ENCODE results near the gene PSME3IP1. TPM values are rescaled to one million over a fixed set of nuclear protein-coding genes. Genes with fewer than 3 reads are reported as not detected.
"Not testable (repeated sequence)": the region's sequence is repeated elsewhere in the genome, so short reads cannot be mapped to it uniquely, and the experiment has no call there.

The PSME3IP1 gene
- total RNA-seq, 3 donors from 2014 or later (not counting 1 experiment from before 2014, with no cell fraction given) = 129 to 148 (median 133) TPM

- ATAC-seq (no peak), DNase-seq (no peak)
- no peaks in the 10 kb centered on the region for H3K9me3 Mint-ChIP-seq
- H3K27me3 Mint-ChIP-seq (ENCODE audit: low read depth in 2 of 2) = no peaks in the 10 kb centered on the region
- peaks cover 3% of the 10 kb centered on the region for H3K36me3 ChIP-seq (ENCODE audit: control insufficient read depth, insufficient read depth, low read length)
- H3K4me1 ChIP-seq (ENCODE audit: control insufficient read depth, insufficient read depth, low read length) = peaks cover 12% of the 10 kb centered on the region
- peaks cover 24 to 30% of the 10 kb centered on the region in 2 donors for H3K4me1 Mint-ChIP-seq
- H3K4me3 Mint-ChIP-seq = no peak overlapping the region
- no peak for TF ChIP-seq CTCF (IDR thresholded peaks at IDR 0.05)
- H3K9me3 ChIP-seq (ENCODE audit: control insufficient read depth, insufficient read depth, low read length) = no peaks in the 10 kb centered on the region
- intact Hi-C loops (cut with micrococcal nuclease) = no loop called here
- H3K36me3 Mint-ChIP-seq = no peaks in the 10 kb centered on the region
- H3K4me3 ChIP-seq (ENCODE audit: low read length) = no peak overlapping the region
- H3K27me3 ChIP-seq (ENCODE audit: control insufficient read depth, insufficient read depth, low read length) = no peaks in the 10 kb centered on the region
- no peak overlapping the region for H3K27ac ChIP-seq (ENCODE audit: low read length)
- H3K27ac Mint-ChIP-seq = no peak overlapping the region
- 80% methylated on average over 1 of the region's 3 CpGs for WGBS (ENCODE audit: insufficient coverage)
Measured at GRCh38 chr16:57191056-57191571, 5.3 kb upstream of the PSME3IP1 start.

- no peak overlapping the region for H3K27ac Mint-ChIP-seq
Measured at GRCh38 chr16:57190136-57190535, 4.3 kb upstream of the PSME3IP1 start.

DNA sequence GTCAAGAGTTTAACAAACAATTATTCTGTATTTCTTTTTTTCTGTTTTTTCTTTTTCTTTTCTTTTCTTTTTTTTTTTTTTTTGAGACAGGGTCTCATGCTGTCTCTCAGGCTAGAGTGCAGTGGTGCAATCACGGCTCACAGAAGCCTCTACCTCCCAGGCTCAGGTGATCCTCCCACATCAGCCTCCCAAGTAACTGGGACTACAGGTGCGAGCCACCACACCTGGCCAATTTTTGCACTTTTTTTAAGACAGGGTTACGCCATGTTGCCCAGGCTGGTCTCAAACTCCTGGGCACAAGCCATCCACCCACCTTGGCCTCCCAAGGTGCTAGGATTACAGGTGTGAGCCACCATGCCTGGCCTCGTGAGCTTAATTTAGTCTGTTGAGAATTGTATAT lies 3.7 kb upstream of the PSME3IP1 start:
- intact Hi-C loops (cut with micrococcal nuclease) = loop anchor here (5.0 kb wide), 2 partner anchors 107 to 548 kb away; partner anchors contain the start of gene KATNB1
- ATAC-seq; H3K4me3 Mint-ChIP-seq; H3K27ac ChIP-seq (ENCODE audit: low read length); DNase-seq; H3K36me3 ChIP-seq (ENCODE audit: control insufficient read depth, insufficient read depth, low read length); H3K36me3 Mint-ChIP-seq; H3K27me3 ChIP-seq (ENCODE audit: control insufficient read depth, insufficient read depth, low read length); H3K9me3 ChIP-seq (ENCODE audit: control insufficient read depth, insufficient read depth, low read length); H3K4me3 ChIP-seq (ENCODE audit: low read length); H3K9me3 Mint-ChIP-seq; H3K27me3 Mint-ChIP-seq (ENCODE audit: low read depth in 2 of 2); H3K27ac Mint-ChIP-seq: not testable (repeated sequence)
- H3K4me1 Mint-ChIP-seq = peaks cover 37 to 40% of the 10 kb centered on the region in 2 donors
- 98% methylated on average over 3 of the region's 4 CpGs for whole genome bisulfite sequencing (ENCODE audit: insufficient coverage)
- peaks cover 21% of the 10 kb centered on the region for H3K4me1 ChIP-seq (ENCODE audit: control insufficient read depth, insufficient read depth, low read length)

More at GRCh38 chr16:57190136-57190535, 4.3 kb upstream of the PSME3IP1 start:
- H3K27ac ChIP-seq (ENCODE audit: low read length) = no peak overlapping the region
- Mint-ChIP-seq H3K9me3 (no peaks in the 10 kb centered on the region), H3K36me3 (no peaks in the 10 kb centered on the region), H3K4me3 (no peak overlapping the region), H3K4me1 (peaks cover 31 to 36% of the 10 kb centered on the region in 2 donors), H3K27me3 (ENCODE audit: low read depth in 2 of 2) (no peaks in the 10 kb centered on the region)
- intact Hi-C loops (cut with micrococcal nuclease) = no loop called here
- no peak for TF ChIP-seq CTCF (IDR thresholded peaks at IDR 0.05)
- peaks cover 3% of the 10 kb centered on the region for H3K36me3 ChIP-seq (ENCODE audit: control insufficient read depth, insufficient read depth, low read length)
- WGBS (ENCODE audit: insufficient coverage) = 100% methylated on average over 2 of the region's 2 CpGs
- no peak for DNase-seq
- H3K27me3 ChIP-seq (ENCODE audit: control insufficient read depth, insufficient read depth, low read length) = no peaks in the 10 kb centered on the region
- no peaks in the 10 kb centered on the region for H3K9me3 ChIP-seq (ENCODE audit: control insufficient read depth, insufficient read depth, low read length)
- H3K4me1 ChIP-seq (ENCODE audit: control insufficient read depth, insufficient read depth, low read length) = peaks cover 16% of the 10 kb centered on the region
- H3K4me3 ChIP-seq (ENCODE audit: low read length) = no peak overlapping the region
- ATAC-seq = no peak

GRCh38 chr16:57188711-57189002 lies 2.8 kb upstream of the PSME3IP1 start:
- H3K27me3 ChIP-seq (ENCODE audit: control insufficient read depth, insufficient read depth, low read length) = no peaks in the 10 kb centered on the region
- no peak for TF ChIP-seq CTCF (IDR thresholded peaks at IDR 0.05)
- H3K4me3 ChIP-seq (ENCODE audit: low read length) = no peak overlapping the region
- H3K36me3 Mint-ChIP-seq = no peaks in the 10 kb centered on the region
- no peak for ATAC-seq
- no peaks in the 10 kb centered on the region for H3K9me3 ChIP-seq (ENCODE audit: control insufficient read depth, insufficient read depth, low read length)
- H3K27ac Mint-ChIP-seq = no peak overlapping the region
- H3K4me1 Mint-ChIP-seq = peaks cover 45 to 47% of the 10 kb centered on the region in 2 donors
- H3K36me3 ChIP-seq (ENCODE audit: control insufficient read depth, insufficient read depth, low read length) = no peaks in the 10 kb centered on the region
- H3K4me1 ChIP-seq (ENCODE audit: control insufficient read depth, insufficient read depth, low read length) = peaks cover 21% of the 10 kb centered on the region
- WGBS (ENCODE audit: insufficient coverage) = 97% methylated on average over 9 of the region's 9 CpGs
- no peaks in the 10 kb centered on the region for H3K9me3 Mint-ChIP-seq
- no peaks in the 10 kb centered on the region for H3K27me3 Mint-ChIP-seq (ENCODE audit: low read depth in 2 of 2)
- DNase-seq = no peak
- no peak overlapping the region for H3K27ac ChIP-seq (ENCODE audit: low read length)
- H3K4me3 Mint-ChIP-seq = peak overlapping the region; percentile 29
- intact Hi-C loops (cut with micrococcal nuclease) = loop anchor here (5.0 kb wide), 2 partner anchors 106 to 549 kb away; partner anchors contain the start of gene KATNB1

GRCh38 chr16:57187902-57188710 lies 2.3 kb upstream of the PSME3IP1 start:
- peaks cover 45 to 47% of the 10 kb centered on the region in 2 donors for H3K4me1 Mint-ChIP-seq
- 94% methylated on average over 16 of the region's 18 CpGs for WGBS (ENCODE audit: insufficient coverage)
- intact Hi-C loops (cut with micrococcal nuclease) = loop anchor here (2.0 to 5.0 kb wide), 4 partner anchors 57 to 549 kb away; partner anchors contain the start of genes ARL2BP and KATNB1

More at GRCh38 chr16:57187902-57188710, 2.3 kb upstream of the PSME3IP1 start:
- not testable (repeated sequence) for H3K4me3 ChIP-seq (ENCODE audit: low read length); H3K9me3 Mint-ChIP-seq; H3K27me3 ChIP-seq (ENCODE audit: control insufficient read depth, insufficient read depth, low read length); H3K36me3 ChIP-seq (ENCODE audit: control insufficient read depth, insufficient read depth, low read length); ATAC-seq; H3K36me3 Mint-ChIP-seq; H3K9me3 ChIP-seq (ENCODE audit: control insufficient read depth, insufficient read depth, low read length); DNase-seq; H3K27me3 Mint-ChIP-seq (ENCODE audit: low read depth in 2 of 2)
- peak overlapping the region; percentile 96 for H3K27ac ChIP-seq (ENCODE audit: low read length)
- H3K4me1 ChIP-seq (ENCODE audit: control insufficient read depth, insufficient read depth, low read length) = peaks cover 21% of the 10 kb centered on the region
- Mint-ChIP-seq H3K4me3 (peak overlapping the region; percentile 100), H3K27ac (peak overlapping the region; percentile 98 to 99)

Data from natural killer cell (primary cell).